Mesothelial cell of epicardium (in vitro differentiated cells): ENCODE data around the gene ATP11C. TPM values are rescaled to one million over a fixed set of nuclear protein-coding genes. Genes with fewer than 3 reads are reported as not detected.

Source experiments
- DNase-seq, 2 experiments: peaks; one replicate each; pipeline ENCODE4 v3.0.0; 2021; ENCODE audit warnings: low spot score in 2 of 2; ENCODE audit not compliant: unreplicated experiment in 2 of 2
- H3K27ac Mint-ChIP-seq: 2 replicates; pipeline ENCODE4 v1.8.0; 2021; ENCODE audit warnings: mixed read lengths
- H3K27me3 Mint-ChIP-seq: 2 replicates; pipeline ENCODE4 v1.8.0; 2021; ENCODE audit warnings: low read depth, mixed read lengths
- H3K36me3 Mint-ChIP-seq: 2 replicates; pipeline ENCODE4 v1.8.0; 2021; ENCODE audit warnings: mixed read lengths
- H3K4me1 Mint-ChIP-seq: 2 replicates; pipeline ENCODE4 v1.8.0; 2021; ENCODE audit warnings: mixed read lengths
- H3K4me3 Mint-ChIP-seq: 2 replicates; pipeline ENCODE4 v1.8.0; 2021; ENCODE audit warnings: mild to moderate bottlenecking, moderate library complexity, mixed read lengths
- H3K9me3 Mint-ChIP-seq: 2 replicates; pipeline ENCODE4 v1.8.0; 2021; ENCODE audit warnings: mixed read lengths
- total RNA-seq: library from RNA; stranded (reverse); gene quantifications from 3 replicates; pipeline ENCODE4 v1.2.1, GENCODE V29; 2021
- TF ChIP-seq, protein P1 (sequence below): fragments of 200-600 bp; sonication (generic); IDR thresholded peaks from one replicate; pipeline ENCODE4 v1.5.0; 2021; ENCODE audit warnings: antibody characterized with exemption; ENCODE audit not compliant: unreplicated experiment

The ATP11C gene
- total RNA-seq, 1 donor from 2014 or later: 22.1 TPM

- no peak for DNase-seq
- no peaks in the 10 kb centered on the region for H3K36me3 Mint-ChIP-seq
- peaks cover 10% of the 10 kb centered on the region for H3K9me3 Mint-ChIP-seq
- no peaks in the 10 kb centered on the region for H3K4me1 Mint-ChIP-seq
- H3K4me3 Mint-ChIP-seq: no peak overlapping the region
- TF ChIP-seq, protein P1, sequence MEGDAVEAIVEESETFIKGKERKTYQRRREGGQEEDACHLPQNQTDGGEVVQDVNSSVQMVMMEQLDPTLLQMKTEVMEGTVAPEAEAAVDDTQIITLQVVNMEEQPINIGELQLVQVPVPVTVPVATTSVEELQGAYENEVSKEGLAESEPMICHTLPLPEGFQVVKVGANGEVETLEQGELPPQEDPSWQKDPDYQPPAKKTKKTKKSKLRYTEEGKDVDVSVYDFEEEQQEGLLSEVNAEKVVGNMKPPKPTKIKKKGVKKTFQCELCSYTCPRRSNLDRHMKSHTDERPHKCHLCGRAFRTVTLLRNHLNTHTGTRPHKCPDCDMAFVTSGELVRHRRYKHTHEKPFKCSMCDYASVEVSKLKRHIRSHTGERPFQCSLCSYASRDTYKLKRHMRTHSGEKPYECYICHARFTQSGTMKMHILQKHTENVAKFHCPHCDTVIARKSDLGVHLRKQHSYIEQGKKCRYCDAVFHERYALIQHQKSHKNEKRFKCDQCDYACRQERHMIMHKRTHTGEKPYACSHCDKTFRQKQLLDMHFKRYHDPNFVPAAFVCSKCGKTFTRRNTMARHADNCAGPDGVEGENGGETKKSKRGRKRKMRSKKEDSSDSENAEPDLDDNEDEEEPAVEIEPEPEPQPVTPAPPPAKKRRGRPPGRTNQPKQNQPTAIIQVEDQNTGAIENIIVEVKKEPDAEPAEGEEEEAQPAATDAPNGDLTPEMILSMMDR: no peak
- H3K27me3 Mint-ChIP-seq: no peaks in the 10 kb centered on the region
- H3K27ac Mint-ChIP-seq: no peak overlapping the region
These were observed 12.2 kb upstream of the ATP11C start for GRCh38 chrX:139945075-139945474.

GRCh38 chrX:139936259-139936658, 3.4 kb upstream of the ATP11C start:
- Mint-ChIP-seq H3K9me3 (peaks cover 8% of the 10 kb centered on the region), H3K36me3 (no peaks in the 10 kb centered on the region), H3K27ac (no peak overlapping the region), H3K4me3 (no peak overlapping the region), H3K4me1 (peaks cover 8% of the 10 kb centered on the region), H3K27me3 (no peaks in the 10 kb centered on the region)
- TF ChIP-seq, protein P1: no peak
- no peak for DNase-seq

GRCh38 chrX:139933904-139934303, 1.1 kb upstream of the ATP11C start:
- Mint-ChIP-seq H3K4me1 (peaks cover 27% of the 10 kb centered on the region), H3K9me3 (peaks cover under 1% of the 10 kb centered on the region), H3K36me3 (no peaks in the 10 kb centered on the region), H3K27ac (peak overlapping the region; percentile 96), H3K27me3 (no peaks in the 10 kb centered on the region), H3K4me3 (peak overlapping the region; percentile 77)
- TF ChIP-seq, protein P1: no peak
- DNase-seq: no peak

DNA sequence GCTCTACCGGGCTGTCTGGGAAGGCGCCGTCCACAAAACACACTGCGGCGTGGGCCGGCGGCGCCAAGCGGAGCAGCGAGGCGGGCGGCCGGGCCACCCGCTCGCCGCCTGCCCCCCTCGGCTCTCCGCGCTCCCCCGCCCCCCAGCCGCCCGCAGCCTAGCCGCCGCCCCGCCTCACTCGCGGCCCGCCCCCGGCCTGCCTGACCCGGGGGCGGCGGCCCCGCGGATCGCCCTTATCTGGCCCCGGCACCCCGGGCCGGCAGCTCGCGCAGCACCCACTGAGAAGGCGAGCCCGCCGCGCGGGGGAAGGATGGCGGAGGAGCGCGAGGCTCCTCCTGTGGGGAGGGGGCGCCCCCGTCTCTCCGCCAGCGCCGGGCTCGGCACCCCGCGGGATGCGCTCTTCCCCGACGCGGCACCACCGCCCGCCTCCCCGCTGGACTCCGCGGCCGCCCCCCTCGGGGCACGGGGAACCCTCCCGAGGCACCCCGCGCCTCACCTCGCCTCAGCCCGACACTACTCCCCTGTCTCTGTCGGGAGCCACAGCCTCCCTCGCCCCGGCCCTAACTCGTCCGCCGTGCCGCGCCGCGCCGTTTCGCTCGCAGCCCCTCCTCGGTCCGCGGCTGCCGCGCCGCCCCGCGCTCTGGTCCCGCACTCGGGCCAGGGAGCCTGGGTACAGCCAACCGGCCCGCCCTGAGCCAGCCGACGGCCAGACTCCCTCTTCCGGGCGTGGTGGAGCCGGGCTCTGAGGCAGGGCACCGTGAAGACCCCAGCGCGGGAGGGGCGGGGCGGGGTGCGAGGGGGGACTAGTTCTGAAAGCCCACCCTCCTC, 566 bp downstream of the ATP11C start:
- Mint-ChIP-seq H3K4me3 (peak overlapping the region; percentile 77), H3K4me1 (peaks cover 27% of the 10 kb centered on the region), H3K27ac (peak overlapping the region; percentile 96), H3K9me3 (no peaks in the 10 kb centered on the region), H3K27me3 (no peaks in the 10 kb centered on the region), H3K36me3 (no peaks in the 10 kb centered on the region)
- TF ChIP-seq, protein P1: no peak
- peak; percentile 32 to 58 for DNase-seq

DNA sequence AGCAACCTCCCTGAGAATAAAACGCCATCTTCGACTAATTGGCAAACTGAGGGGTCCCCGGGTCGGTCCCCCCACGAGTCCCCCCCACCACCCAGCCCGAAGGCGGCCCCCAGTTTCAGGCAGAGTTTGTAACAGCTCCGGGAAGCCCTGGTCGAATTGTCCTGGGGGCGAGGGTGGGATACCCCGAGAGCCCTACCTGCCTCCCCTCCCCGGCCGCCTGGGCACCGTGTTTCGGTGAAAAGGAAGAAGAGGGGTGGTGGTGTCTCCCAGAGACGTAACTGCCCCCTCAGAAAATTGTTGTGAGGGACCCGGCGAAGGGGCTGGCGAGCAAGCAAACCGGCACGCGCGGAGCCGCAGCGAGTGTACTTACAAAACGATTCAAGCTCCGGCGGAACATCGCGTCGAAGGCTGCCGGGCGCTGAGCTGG, 1.2 kb downstream of the ATP11C start:
- Mint-ChIP-seq H3K36me3 (no peaks in the 10 kb centered on the region), H3K9me3 (no peaks in the 10 kb centered on the region), H3K4me1 (peaks cover 23% of the 10 kb centered on the region), H3K4me3 (peak overlapping the region; percentile 74), H3K27me3 (no peaks in the 10 kb centered on the region), H3K27ac (peak overlapping the region; percentile 50)
- DNase-seq: peak in 1 of 2 experiments; percentile 39
- TF ChIP-seq, protein P1: no peak
